Measurements from ENCODE around the gene PHACTR1. TPM values are rescaled to one million over a fixed set of nuclear protein-coding genes. Genes with fewer than 3 reads are reported as not detected.

Gene PHACTR1
- total RNA-seq, 1 experiment from 2014 or later: 15.5 TPM

DNA sequence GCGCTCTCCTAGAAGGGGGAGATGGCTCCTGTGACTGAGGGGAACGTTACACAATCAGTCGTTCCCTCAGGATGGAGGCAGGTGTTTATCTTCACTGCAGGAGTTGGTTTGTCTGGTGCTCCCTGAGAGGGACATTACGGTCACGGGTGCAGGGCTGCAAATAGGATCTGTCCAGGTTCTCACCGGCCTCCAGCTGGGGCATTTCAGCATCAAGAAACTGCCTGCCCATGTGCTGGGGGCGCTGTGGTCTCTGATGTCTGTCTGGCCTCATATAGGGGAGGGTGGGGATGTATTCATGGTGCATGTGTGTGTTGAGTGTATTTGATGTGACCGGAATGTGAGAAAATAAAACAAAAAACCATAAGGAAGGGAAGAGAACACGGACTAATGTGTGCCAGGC lies 534.7 kb downstream of the PHACTR1 start:
- peak; percentile 35; the same call in 1 of the 2 replicates for ATAC-seq
- H3K9me3 Mint-ChIP-seq: peaks cover 18% of the 10 kb centered on the region
- peaks cover 22% of the 10 kb centered on the region for H3K36me3 Mint-ChIP-seq
- ChIA-PET CTCF (interaction anchor here (0.6 to 0.9 kb wide), 5 partner anchors 13 to 1992 kb away, joined by 3 to 4 read pairs (median 3); no protein-coding TSS in a partner anchor), POLR2A (interaction anchor here (0.7 kb wide), 1 partner anchor 286 kb away, joined by 4 read pairs; no protein-coding TSS in a partner anchor)
- no peak overlapping the region for H3K27ac Mint-ChIP-seq
- no peaks in the 10 kb centered on the region for H3K27me3 Mint-ChIP-seq (ENCODE audit: low read depth)
- DNase-seq (ENCODE audit: low spot score): no peak
- H3K4me1 Mint-ChIP-seq: peaks cover 25% of the 10 kb centered on the region
- TF ChIP-seq NR3C1 (CRISPR knock-in tag; conservative IDR thresholded peaks at IDR 0.05; ENCODE audit: low read depth) (no peak), ZNF396 (CRISPR knock-in tag; IDR thresholded peaks at IDR 0.05; ENCODE audit: borderline replicate concordance) (no peak), NFATC4 (CRISPR knock-in tag; IDR thresholded peaks at IDR 0.05) (no peak), NFYB (CRISPR knock-in tag; conservative IDR thresholded peaks at IDR 0.05; ENCODE audit: low read depth) (no peak), GABPB1 (CRISPR knock-in tag; IDR thresholded peaks at IDR 0.05) (no peak), TEAD1 (CRISPR knock-in tag; IDR thresholded peaks at IDR 0.05) (no peak), MXD4 (CRISPR knock-in tag; IDR thresholded peaks at IDR 0.05; ENCODE audit: borderline replicate concordance) (no peak), TP53 (CRISPR knock-in tag; IDR thresholded peaks at IDR 0.05) (no peak)
- TF ChIP-seq, protein P1, sequence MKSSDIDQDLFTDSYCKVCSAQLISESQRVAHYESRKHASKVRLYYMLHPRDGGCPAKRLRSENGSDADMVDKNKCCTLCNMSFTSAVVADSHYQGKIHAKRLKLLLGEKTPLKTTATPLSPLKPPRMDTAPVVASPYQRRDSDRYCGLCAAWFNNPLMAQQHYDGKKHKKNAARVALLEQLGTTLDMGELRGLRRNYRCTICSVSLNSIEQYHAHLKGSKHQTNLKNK (CRISPR knock-in tag; IDR thresholded peaks at IDR 0.05): no peak
- TF ChIP-seq, protein P2, sequence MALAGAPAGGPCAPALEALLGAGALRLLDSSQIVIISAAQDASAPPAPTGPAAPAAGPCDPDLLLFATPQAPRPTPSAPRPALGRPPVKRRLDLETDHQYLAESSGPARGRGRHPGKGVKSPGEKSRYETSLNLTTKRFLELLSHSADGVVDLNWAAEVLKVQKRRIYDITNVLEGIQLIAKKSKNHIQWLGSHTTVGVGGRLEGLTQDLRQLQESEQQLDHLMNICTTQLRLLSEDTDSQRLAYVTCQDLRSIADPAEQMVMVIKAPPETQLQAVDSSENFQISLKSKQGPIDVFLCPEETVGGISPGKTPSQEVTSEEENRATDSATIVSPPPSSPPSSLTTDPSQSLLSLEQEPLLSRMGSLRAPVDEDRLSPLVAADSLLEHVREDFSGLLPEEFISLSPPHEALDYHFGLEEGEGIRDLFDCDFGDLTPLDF (CRISPR knock-in tag; IDR thresholded peaks at IDR 0.05): no peak
- TF ChIP-seq, protein P3, sequence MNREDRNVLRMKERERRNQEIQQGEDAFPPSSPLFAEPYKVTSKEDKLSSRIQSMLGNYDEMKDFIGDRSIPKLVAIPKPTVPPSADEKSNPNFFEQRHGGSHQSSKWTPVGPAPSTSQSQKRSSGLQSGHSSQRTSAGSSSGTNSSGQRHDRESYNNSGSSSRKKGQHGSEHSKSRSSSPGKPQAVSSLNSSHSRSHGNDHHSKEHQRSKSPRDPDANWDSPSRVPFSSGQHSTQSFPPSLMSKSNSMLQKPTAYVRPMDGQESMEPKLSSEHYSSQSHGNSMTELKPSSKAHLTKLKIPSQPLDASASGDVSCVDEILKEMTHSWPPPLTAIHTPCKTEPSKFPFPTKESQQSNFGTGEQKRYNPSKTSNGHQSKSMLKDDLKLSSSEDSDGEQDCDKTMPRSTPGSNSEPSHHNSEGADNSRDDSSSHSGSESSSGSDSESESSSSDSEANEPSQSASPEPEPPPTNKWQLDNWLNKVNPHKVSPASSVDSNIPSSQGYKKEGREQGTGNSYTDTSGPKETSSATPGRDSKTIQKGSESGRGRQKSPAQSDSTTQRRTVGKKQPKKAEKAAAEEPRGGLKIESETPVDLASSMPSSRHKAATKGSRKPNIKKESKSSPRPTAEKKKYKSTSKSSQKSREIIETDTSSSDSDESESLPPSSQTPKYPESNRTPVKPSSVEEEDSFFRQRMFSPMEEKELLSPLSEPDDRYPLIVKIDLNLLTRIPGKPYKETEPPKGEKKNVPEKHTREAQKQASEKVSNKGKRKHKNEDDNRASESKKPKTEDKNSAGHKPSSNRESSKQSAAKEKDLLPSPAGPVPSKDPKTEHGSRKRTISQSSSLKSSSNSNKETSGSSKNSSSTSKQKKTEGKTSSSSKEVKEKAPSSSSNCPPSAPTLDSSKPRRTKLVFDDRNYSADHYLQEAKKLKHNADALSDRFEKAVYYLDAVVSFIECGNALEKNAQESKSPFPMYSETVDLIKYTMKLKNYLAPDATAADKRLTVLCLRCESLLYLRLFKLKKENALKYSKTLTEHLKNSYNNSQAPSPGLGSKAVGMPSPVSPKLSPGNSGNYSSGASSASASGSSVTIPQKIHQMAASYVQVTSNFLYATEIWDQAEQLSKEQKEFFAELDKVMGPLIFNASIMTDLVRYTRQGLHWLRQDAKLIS (CRISPR knock-in tag; IDR thresholded peaks at IDR 0.05; ENCODE audit: borderline replicate concordance): no peak
- TF ChIP-seq, protein P4, sequence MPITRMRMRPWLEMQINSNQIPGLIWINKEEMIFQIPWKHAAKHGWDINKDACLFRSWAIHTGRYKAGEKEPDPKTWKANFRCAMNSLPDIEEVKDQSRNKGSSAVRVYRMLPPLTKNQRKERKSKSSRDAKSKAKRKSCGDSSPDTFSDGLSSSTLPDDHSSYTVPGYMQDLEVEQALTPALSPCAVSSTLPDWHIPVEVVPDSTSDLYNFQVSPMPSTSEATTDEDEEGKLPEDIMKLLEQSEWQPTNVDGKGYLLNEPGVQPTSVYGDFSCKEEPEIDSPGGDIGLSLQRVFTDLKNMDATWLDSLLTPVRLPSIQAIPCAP (CRISPR knock-in tag; IDR thresholded peaks at IDR 0.05): no peak
- no peak overlapping the region for H3K4me3 Mint-ChIP-seq

DNA sequence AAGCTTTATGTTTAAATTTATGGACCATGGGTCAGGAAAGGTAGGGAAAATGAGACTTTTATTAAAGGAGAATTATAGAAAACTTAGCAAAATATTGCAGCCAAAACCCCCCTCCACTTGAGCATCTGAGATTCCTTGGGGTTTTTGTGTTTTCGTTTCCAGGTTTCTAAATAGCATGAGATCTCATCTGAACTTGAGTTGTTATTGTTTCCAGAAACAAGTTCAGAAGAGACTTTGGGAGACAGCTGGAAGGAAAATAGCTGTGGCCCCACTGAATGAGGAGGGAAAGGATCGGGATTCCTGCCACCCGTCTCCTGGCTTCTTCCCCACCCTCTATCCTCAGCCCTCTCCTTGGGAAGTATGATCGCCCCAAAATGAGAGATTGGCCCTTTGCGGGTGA lies 536.2 kb downstream of the PHACTR1 start:
- H3K27ac Mint-ChIP-seq: no peak overlapping the region
- TF ChIP-seq, protein P5, sequence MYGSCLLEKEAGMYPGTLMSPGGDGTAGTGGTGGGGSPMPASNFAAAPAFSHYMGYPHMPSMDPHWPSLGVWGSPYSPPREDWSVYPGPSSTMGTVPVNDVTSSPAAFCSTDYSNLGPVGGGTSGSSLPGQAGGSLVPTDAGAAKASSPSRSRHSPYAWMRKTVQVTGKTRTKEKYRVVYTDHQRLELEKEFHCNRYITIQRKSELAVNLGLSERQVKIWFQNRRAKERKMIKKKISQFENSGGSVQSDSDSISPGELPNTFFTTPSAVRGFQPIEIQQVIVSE (CRISPR knock-in tag; IDR thresholded peaks at IDR 0.05; ENCODE audit: borderline replicate concordance): no peak
- no peak for TF ChIP-seq EMX1 (CRISPR knock-in tag; IDR thresholded peaks at IDR 0.05)
- TF ChIP-seq, protein P6, sequence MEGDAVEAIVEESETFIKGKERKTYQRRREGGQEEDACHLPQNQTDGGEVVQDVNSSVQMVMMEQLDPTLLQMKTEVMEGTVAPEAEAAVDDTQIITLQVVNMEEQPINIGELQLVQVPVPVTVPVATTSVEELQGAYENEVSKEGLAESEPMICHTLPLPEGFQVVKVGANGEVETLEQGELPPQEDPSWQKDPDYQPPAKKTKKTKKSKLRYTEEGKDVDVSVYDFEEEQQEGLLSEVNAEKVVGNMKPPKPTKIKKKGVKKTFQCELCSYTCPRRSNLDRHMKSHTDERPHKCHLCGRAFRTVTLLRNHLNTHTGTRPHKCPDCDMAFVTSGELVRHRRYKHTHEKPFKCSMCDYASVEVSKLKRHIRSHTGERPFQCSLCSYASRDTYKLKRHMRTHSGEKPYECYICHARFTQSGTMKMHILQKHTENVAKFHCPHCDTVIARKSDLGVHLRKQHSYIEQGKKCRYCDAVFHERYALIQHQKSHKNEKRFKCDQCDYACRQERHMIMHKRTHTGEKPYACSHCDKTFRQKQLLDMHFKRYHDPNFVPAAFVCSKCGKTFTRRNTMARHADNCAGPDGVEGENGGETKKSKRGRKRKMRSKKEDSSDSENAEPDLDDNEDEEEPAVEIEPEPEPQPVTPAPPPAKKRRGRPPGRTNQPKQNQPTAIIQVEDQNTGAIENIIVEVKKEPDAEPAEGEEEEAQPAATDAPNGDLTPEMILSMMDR (IDR thresholded peaks at IDR 0.05): no peak
- no peak for TF ChIP-seq ELF4 (CRISPR knock-in tag; IDR thresholded peaks at IDR 0.05; ENCODE audit: low read depth)
- no peak for TF ChIP-seq FOXJ3 (CRISPR knock-in tag; IDR thresholded peaks at IDR 0.05; ENCODE audit: borderline replicate concordance)
- TF ChIP-seq, protein P7, sequence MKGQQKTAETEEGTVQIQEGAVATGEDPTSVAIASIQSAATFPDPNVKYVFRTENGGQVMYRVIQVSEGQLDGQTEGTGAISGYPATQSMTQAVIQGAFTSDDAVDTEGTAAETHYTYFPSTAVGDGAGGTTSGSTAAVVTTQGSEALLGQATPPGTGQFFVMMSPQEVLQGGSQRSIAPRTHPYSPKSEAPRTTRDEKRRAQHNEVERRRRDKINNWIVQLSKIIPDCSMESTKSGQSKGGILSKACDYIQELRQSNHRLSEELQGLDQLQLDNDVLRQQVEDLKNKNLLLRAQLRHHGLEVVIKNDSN (CRISPR knock-in tag; IDR thresholded peaks at IDR 0.05): no peak
- TF ChIP-seq SMAD3 (CRISPR knock-in tag; IDR thresholded peaks at IDR 0.05; ENCODE audit: borderline replicate concordance): no peak
- TF ChIP-seq, protein P8, sequence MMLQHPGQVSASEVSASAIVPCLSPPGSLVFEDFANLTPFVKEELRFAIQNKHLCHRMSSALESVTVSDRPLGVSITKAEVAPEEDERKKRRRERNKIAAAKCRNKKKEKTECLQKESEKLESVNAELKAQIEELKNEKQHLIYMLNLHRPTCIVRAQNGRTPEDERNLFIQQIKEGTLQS (CRISPR knock-in tag; conservative IDR thresholded peaks at IDR 0.05): no peak
- TF ChIP-seq NFE2L1 (CRISPR knock-in tag; IDR thresholded peaks at IDR 0.05): no peak
- TF ChIP-seq ZNF232 (CRISPR knock-in tag; IDR thresholded peaks at IDR 0.05): no peak
- TF ChIP-seq, protein P9, sequence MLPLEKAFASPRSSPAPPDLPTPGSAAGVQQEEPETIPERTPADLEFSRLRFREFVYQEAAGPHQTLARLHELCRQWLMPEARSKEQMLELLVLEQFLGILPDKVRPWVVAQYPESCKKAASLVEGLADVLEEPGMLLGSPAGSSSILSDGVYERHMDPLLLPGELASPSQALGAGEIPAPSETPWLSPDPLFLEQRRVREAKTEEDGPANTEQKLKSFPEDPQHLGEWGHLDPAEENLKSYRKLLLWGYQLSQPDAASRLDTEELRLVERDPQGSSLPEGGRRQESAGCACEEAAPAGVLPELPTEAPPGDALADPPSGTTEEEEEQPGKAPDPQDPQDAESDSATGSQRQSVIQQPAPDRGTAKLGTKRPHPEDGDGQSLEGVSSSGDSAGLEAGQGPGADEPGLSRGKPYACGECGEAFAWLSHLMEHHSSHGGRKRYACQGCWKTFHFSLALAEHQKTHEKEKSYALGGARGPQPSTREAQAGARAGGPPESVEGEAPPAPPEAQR (CRISPR knock-in tag; IDR thresholded peaks at IDR 0.05): no peak
- TF ChIP-seq ZNF121 (CRISPR knock-in tag; IDR thresholded peaks at IDR 0.05): no peak
- TF ChIP-seq NR2C2 (CRISPR knock-in tag; IDR thresholded peaks at IDR 0.05): no peak

More for the DNA sequence above, 536.2 kb downstream of the PHACTR1 start:
- POLR2A ChIA-PET: no interaction called here
- peaks cover 35% of the 10 kb centered on the region for H3K36me3 Mint-ChIP-seq
- H3K27me3 Mint-ChIP-seq (ENCODE audit: low read depth): no peaks in the 10 kb centered on the region
- H3K4me1 Mint-ChIP-seq: peaks cover 25% of the 10 kb centered on the region
- DNase-seq (ENCODE audit: low spot score) (no peak), ATAC-seq (no peak)
- H3K4me3 Mint-ChIP-seq: no peak overlapping the region
- CTCF ChIA-PET: no interaction called here
- H3K9me3 Mint-ChIP-seq: peaks cover 32% of the 10 kb centered on the region

All from WTC11 (cell line).